NCI-H187 treated with DMSO at 0.1 percent for 48 hours (cell line): Measurements from ENCODE around the gene DUSP7.

Experiments
- DNase-seq: peaks from one replicate; lab custom pipeline; 2025; lab: John Stamatoyannopoulos, UW

The DUSP7 gene

DNA sequence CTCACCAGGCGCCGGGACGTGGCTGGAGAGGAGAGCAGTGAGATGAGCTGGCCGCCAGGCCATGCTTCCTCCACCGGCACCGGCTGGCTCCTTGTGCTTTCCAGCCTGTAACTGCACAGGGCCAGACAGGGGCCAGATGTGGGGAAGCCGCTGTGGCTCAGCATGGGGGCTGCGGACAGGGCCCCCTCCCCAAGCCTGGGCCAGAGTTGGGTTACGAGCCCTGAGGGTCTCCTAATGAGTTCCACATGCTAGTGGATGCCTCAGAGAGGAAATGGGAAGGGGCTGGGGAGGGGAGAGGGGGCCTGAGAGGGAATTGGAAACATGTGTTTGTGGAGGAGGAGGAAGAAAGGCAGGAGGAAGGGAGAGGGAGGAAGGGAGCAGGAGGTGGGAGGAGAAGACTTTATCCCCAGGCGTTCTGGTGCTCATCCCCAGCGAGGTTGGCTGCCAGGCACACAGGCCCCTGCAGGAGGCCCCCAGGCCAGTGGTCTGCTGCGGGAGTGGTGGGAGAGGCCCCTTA is 11.7 kb upstream of the DUSP7 start:
- no peak for DNase-seq

DNA sequence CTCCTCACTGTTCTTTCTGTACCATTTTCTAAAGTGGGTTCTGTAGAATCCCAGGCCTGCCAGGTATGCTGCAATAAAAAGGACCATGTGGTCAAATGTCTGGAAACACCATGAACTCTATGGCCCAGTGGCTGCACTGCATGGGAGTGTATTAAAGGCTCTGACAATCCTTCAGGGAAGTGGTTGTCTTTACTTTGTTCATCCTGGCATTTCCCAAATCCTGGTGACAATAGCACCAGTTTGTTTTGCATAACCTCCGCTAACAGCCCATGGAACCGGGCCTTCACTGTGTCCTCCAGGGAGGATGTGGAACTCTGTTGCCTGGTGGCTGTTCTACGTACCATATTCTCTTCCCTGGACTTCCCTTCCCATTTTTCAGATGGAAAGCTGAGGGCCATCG is 11.2 kb upstream of the DUSP7 start:
- no peak for DNase-seq

DNA sequence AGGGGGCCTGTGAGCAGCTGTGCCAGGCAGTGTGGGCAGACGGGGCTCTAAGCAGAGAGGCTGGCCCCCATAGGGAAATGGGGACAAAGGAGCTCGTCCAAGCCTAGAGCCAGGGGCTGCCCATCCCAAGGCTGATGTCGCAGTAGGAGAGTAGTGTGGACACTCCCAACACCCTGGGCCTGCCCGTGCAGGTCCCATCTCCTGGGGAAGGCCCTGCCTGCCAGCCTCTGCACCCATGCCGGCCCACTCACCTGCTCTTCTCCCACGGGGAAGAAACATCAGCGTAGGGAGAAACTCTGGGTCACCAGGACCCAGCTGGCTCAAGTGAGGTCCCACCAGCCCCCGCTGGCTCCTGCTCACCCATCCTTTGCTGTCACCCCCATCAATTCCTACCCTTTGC is 10.7 kb upstream of the DUSP7 start:
- no peak for DNase-seq

DNA sequence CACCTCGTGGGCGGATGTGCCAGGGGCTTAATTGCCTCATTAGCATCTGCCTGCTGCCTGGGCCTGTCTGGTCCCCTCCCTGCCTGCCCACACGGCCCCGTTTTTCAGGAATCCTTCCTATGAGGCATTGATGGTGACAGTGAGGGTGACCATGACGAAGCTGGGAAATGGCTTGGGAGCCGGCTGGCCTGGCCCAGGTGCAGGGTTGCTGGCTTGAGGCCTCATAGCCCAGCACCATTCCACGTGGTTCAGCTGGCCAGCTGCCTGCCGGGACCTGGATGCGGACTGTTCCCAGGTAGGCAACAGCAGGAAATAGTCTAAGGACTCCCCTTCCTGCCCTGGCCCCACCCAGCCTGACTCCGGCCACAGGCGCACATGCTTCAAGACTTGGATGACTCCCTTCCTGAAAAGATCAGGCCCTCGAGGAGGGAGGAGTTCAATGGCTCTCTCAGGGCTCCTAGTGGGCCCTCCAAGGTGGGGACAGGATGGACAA is 8.9 kb upstream of the DUSP7 start:
- DNase-seq, result no peak

DNA sequence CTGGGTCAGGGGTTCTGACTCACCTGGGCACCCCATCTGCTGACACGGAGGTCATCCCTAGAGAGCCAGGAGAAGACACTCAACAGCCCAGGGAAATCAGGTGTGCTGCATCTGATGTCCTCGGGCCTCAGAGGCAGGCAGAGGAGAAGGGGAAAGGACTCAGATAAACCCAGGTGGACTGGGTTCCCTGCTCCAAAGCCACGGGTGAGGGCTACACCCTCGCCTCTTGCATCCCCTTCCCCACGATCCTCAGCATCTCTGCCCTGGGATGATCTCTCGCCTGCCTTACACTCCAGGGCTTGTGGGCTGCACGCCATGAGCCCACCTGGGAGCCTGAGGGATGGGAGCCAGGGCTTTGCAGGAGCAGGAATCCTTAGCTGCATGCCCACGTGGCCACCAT is 8.2 kb upstream of the DUSP7 start:
- no peak for DNase-seq

DNA sequence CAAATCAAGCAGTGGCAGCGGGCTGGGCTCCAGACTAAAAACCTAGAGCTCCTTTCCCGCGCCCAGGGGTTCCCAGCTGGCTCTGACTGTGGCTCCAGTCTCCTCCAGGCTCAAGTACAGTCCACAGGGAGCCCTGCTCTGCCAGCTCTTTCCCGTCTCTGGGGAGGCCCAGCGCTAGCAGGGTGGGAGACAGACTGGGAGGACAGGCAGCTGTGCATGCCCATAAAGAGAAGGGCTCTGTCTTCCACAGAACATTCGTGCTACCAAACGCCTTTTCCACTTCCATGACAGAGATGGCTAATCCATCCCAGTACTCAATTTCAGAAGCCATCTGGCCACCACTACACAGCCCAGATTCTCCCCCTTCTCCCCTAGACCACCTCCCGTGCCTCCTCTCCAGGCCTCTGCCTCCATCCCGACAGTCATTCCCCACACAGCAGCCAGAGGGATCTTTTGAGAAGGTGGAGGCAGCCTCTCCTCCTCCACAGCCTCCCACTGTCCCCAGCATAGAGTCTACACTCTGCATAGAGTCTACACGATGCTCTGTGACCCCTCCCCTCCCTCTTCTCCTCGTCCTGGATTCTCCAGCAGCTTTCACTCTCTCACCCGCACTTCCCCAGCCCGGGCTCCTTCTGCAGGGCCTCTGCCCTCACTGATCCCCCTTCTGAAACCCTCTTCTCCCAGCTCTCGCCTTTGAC is 6.8 kb upstream of the DUSP7 start:
- DNase-seq, result no peak

DNA sequence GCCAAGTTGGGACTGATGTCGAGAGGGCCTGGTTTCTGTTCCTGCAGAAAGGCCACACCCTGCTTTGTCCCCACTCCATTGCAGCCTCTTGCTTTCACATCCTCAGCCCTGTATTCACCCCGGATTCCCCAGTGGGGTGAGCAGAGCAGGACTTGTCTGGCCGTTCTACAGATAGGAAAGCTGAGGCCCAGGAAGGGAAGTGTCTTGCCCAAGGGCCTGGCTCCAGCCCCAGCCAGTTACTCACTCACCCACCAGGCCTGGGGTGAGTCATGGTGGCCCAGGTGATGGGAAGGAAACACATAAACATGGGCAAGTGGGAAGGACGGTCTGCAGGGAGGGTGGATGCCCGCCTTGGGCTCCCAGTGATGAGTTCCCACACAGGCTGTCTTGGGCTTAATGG is 6.1 kb upstream of the DUSP7 start:
- DNase-seq, result no peak

DNA sequence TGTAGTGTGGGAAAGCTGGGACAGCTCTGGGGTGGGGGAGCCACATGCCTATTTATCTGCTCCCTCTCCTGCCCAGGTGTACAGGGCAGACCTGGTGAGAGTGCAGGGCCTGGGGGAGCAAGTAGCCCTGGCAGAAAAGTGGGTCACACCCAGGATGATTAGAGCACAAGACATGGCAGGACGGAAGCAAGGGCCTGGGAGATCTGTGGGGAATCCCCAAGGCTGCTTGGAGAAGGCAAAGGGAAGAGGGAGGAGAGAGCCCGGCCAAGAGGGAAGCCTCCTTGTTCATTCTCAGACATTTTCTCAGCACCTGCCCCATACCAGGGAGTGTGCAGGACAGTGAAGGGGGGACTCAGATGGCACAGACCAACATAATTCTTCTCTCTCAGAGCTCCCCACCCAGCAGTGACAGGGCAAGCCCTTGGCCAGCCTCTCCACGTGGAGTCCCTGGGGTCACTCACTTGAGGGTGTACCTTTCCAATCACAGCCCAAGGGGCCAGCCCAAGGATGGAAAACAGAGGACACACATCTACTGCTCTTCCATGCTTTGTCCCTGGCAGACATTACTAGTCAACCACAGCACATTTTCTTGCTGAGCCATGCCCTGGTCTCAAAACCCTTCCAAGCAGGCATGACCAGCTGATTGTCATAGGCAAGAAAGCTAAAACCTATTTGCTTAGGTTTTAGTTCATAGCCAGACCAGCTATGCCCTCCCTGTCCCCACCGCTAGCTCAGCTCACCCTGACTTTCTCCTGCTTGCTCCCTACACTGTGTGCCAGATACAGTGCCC is 4.9 kb upstream of the DUSP7 start:
- DNase-seq, result no peak

DNA sequence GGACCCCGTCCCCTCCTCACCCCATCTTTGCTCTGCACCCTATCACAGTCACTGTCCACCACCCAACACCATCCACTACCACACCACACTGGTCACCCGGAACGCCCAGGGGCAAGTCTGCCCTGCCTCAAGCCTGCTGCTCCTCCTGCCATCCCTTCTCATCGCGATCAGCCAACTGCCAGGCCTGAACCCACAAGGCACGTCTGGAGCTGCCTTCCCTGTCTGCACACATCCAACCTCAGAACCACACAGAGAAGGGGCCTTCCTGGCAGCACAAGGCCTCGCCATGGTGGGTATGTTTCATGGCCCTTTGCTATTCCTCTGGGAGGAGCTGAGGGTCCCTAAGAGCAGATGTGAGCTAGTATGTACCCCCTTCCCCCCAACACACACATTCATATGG is 3.4 kb upstream of the DUSP7 start:
- DNase-seq, result no peak

DNA sequence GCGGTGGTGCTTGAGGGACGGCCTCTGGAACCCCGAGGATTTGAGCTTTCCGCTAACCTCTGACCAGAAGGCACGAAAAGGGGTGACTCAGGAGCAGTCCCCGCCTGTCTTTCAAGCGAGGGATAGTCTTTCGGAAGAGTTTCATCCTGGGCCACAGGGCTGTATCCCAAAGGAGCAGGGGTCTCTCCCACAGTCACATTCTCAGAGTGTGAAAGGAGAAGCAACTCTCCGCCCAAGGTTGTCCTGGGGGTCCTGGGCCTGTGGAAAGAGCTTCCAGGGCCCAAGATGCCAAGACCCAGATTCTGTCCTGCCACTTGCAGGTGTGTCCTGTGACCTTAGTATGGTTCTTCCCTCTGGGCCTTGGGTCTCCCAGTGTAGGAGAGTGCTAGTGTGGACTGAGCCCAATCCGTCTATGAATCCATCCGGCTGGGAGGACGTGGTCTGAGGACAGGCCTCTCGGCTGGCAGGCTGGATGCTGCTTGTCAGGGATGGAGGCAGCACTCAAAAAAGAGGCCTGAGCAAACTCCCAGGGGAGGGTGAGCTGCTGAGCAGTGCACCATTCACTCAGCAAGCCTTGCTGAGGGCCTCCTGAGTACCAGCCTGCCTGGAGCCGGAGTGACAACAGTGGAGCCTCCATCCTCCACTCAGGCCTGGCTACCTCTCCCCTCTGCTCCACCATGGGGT is 1.6 kb upstream of the DUSP7 start:
- no peak for DNase-seq

DNA sequence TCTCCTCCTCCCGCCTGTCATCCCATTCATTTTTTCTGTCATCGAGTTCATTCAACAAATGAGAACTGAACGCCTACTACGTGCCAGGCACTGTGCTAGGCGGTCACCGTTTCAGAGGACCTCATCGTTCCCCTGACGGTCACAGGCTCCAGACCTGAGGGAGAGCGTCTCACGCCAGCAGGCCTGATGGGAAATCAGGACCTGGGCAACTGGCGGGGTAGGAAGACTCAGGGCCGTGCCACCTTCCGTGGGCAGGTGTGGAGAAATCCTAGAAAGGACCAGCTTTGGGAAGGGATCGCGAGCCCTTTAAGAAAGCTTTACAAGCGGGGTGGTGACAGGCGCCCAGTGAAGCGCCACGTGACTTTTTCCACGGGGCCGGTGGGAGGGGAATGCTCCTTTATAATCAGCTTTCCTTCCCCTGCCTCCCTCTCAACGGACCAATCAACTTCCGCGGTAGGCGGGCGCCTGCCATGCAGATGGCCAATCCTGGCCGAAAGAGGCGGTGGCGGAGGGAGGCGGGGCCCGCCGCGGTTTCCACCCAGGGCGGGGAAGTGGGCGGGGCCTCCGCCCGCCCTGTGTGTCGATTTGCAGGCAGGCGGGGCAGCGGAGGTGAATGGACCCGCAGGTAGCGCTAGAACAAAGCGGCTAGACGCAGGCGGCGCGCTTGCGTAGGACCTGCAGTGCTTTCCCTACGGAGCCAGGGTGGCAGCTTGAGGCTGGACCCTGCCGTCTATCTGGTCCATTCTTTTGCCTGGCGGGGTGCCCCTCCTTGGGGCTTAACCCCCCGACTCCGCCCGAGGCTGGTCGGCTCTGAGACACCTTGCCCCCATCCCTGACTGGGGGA is 819 bp upstream of the DUSP7 start:
- DNase-seq, result peak; percentile 87

DNA sequence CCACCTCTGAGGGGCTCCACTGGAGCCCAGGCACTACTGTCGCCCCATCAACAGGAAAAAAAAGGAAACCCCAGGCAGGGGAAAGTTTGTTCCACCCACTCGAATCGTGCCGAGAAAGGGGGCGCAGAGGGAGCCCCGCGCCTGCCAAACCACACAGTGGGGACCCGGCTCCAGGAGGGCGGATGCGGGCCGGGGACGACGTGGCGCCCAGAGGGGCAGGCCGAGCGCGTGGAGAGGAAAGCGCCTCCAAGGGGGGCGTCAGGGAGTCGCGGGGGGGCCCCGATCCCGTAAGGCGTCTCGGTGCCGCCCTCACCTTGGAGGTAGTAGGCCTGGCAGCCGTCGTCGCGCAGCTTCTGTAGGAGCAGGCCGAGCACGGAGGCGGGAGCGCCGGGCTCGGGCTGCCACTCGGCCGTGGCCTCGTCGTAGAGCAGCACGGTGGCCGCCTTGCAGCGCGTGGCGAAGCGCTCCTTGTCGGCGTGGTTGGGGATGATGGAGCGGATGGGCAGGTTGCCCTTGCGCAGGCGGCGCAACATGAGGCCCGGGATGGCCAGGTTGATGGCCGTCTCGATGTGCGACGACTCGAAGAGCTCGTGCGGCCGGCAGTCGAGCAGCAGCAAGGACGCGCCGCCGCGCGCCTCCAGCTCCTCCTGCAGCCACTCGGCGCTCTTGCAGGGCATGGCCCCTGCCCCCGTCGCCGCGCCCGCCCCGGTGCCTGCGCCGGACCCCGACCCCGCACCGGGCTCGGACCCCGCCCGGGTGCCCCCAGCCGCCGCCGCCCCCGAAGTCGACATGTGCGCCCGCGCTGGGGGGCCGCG is 627 bp downstream of the DUSP7 start:
- no peak for DNase-seq

DNA sequence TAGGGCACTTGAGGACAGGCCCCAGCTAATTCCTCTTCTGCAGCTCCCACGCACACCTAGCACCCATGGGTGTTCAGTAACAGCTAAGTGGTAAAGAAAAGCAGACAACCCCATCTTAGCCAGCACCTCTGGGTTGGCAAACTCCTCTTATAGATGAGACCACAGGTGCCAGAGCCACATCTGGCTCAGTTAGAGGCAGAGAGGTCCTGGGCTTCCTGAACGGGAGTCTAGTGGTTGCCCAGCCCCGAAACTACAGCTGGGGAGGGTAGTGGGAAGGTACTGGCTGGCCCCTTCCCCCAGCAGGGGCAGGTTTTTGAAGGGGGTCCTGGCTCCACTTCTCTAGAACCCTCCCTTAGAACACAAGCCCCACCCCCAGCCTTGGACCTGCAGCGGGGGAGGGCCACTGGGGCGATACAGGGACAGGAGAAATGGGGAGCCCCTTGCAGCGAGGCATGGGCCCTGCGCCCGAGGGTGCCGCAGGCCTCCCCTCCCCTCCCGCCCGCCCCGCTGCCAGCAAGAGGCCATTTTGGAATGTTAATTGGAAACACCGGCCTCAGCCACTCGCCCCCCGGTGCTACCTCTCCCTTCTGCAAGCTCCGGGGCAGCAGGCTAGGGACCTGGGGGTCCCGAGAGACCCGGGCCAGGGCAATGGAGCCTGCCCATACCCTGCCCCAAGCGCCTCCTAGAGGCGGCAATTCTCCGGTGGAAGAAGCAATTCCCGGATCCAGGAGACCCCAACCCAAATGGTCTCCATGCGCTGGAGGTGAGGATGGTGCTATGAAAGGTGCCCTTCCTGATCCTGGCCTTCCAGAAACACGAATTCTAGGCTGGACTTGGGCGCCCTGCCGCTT is 1.5 kb downstream of the DUSP7 start:
- no peak for DNase-seq

DNA sequence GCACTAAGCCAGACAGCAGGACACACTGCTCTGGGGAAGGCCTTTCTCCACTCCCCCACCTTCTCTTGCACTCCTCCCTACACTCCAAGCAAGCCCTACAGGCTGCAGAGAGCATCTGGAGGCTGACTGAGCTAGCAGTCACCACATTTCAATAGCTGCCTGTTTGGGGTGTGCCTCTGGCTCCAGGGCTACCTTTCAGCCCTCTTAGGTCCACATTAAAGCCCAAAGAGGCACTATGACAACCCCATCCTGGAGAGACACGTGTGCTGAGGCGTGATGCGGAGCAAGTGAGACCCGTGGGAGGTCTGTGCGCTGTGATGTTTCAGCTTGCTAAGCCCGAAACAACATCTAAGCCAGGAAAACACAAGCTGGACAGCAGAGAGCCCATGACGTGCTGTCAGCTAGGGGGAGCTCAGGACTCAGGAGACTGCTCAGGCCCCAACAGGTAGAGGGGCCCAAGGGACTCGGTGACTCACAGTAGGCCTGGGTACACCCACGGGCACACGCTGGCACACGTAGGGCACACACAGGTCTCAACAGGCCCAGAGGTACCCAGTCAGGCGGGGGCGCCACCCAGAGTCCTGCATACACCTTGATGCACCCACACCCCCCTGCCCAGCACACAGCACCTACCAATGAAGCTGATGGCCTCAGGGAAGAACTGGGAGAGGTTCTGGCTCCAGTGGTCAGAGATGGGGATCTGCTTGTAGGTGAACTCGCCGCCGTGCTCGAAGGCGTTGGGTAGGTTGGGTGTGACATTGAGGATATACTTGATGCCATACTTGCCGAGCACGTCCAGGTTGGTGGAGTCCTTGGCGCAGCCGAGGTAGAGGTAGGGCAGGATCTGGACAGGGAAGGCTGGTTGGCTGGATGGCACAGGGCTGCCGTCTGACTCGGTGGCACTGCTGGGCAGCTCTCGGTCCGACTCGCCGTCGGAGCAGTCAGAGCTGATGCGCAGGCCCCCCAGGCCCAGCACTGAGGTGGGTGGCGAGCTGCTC is 2.8 kb downstream of the DUSP7 start:
- no peak for DNase-seq

DNA sequence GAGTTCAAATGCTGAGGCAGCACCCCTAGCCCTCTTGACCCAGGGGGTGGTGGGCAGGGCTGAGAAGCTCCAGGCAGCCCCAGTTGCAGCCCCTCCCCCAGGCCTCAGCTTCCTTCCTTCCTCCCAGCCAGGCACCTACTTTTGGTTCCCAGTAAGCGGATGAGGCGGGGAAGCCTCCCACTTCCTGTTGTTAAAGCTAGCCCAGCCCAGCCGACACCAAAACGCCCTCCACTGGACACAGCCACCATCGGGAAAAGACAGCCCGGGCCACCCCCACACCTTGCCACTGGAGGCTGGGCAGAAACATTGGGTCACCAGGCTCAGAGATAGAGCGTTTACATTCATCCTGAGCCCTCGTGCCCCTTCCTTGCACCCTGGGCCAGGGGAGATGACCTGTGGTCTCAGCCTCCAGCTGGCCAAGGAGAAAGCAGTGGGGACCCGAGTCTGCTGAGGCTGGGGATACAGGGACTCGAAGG is 3.5 kb downstream of the DUSP7 start:
- no peak for DNase-seq

DNA sequence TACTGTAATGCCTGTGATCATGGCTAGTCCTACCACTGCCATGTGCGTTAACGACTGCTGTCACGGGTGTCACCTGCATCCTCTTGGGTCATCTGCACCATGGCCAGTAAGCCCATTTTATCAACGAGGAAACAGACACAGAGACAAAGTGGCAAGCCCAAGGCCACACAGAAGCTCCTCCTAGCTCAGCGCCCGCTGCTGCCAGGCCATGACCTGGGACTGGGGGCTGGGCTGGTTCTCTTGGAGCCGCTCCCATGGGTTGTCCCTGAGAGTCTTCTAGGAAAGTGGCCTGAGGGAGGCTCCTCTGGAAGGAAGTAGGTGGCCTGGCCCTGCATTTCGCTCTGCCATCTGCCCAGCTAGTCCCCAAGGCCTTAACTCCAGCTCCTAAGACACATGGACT is 4.9 kb downstream of the DUSP7 start:
- no peak for DNase-seq

DNA sequence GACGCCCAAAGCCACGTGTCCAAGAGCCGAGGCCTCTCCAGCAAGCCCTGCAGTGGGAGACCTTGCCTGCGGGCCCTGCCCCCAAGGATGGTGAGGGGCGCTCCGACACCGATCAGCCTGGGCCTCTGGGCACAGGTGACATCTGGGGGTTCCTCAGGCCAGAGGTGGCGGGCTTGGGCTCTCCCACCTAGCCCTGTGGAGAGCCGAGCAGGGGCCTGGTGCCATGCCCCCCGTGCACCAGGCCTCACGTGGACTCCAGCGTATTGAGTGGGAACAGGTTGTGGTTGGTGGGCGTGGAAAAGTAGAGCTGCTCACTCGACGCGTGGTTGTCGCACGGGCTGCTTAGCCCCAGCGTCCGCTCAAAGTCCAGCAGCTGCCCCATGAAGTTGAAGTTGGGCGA is 5.8 kb downstream of the DUSP7 start:
- no peak for DNase-seq

DNA sequence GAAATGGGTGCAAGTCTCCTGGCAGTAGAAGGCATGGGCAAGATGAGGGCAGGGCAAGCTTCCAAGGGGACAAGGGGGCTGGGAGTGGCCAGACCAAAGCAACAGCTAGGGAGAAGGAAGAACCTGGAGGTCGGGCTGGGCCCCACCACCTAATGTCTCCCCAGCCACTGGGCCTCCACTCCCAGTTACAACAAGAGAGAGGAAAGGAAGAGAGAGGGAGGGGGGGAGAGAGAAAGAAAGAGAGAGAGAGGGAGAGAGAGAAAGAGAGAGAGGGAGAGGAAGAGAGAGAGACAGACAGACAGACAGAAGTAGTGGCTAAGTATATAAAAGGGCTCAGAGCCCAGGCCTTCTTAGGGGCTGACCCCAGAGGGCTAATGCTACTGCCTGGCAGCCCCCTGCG is 6.9 kb downstream of the DUSP7 start:
- no peak for DNase-seq
